ENCODE measurements around the gene PROM1. TPM values are rescaled to one million over a fixed set of nuclear protein-coding genes. Genes with fewer than 3 reads are reported as not detected.

The PROM1 gene
- polyA plus RNA-seq, 3 donors, result not detected

- Histone ChIP-seq H4K20me1 (ENCODE audit: insufficient read depth, low read length) (no peaks in the 10 kb centered on the region), H3K9me3 (replicated peaks in 1 of 2; ENCODE audit: control insufficient read depth in 1 of 2, insufficient read depth in 1 of 2, low read length in 2 of 2) (no peaks in the 10 kb centered on the region), H3K4me1 (ENCODE audit: control insufficient read depth in 1 of 2, insufficient read depth in 2 of 2, low read length in 2 of 2) (no peaks in the 10 kb centered on the region), H3K9ac (ENCODE audit: insufficient read depth, low read length, poor library complexity, severe bottlenecking) (no peak overlapping the region), H3K27me3 (ENCODE audit: control insufficient read depth in 2 of 2, insufficient read depth in 2 of 2, low read length in 2 of 2) (no peaks in the 10 kb centered on the region), H3K79me2 (ENCODE audit: insufficient read depth, low read length) (no peaks in the 10 kb centered on the region), H3K27ac (ENCODE audit: low read depth in 1 of 2, low read length in 2 of 2) (no peak overlapping the region), H3K36me3 (replicated peaks in 1 of 2; ENCODE audit: control insufficient read depth in 1 of 2, insufficient read depth in 2 of 2, low read length in 2 of 2) (no peaks in the 10 kb centered on the region), H3K4me3 (replicated peaks in 1 of 3; ENCODE audit: low read depth in 2 of 3, low read length in 3 of 3) (no peak overlapping the region), H2AFZ (ENCODE audit: insufficient read depth, low read depth, low read length, poor library complexity, severe bottlenecking) (no peak overlapping the region), H3K4me2 (replicated peaks; ENCODE audit: extremely low read depth, low read length, poor library complexity, severe bottlenecking) (no peak overlapping the region)
- intact Hi-C loops (cut with micrococcal nuclease), result no loop called here
- peaks cover 0 to 4% (median 2%) of the 10 kb centered on the region in 7 donors for H3K9me3 Mint-ChIP-seq
- DNase-seq, result no peak
- H3K4me1 Mint-ChIP-seq, result no peaks in the 10 kb centered on the region
- peak overlapping the region in 1 of 7 donors; percentile 22 for H3K27ac Mint-ChIP-seq
- H3K4me3 Mint-ChIP-seq, result no peak overlapping the region
- H3K27me3 Mint-ChIP-seq (ENCODE audit: low read depth in 3 of 3), result peaks cover 0 to 4% (median 2%) of the 10 kb centered on the region in 3 donors
- no peaks in the 10 kb centered on the region for H3K36me3 Mint-ChIP-seq
- TF ChIP-seq, protein P1, sequence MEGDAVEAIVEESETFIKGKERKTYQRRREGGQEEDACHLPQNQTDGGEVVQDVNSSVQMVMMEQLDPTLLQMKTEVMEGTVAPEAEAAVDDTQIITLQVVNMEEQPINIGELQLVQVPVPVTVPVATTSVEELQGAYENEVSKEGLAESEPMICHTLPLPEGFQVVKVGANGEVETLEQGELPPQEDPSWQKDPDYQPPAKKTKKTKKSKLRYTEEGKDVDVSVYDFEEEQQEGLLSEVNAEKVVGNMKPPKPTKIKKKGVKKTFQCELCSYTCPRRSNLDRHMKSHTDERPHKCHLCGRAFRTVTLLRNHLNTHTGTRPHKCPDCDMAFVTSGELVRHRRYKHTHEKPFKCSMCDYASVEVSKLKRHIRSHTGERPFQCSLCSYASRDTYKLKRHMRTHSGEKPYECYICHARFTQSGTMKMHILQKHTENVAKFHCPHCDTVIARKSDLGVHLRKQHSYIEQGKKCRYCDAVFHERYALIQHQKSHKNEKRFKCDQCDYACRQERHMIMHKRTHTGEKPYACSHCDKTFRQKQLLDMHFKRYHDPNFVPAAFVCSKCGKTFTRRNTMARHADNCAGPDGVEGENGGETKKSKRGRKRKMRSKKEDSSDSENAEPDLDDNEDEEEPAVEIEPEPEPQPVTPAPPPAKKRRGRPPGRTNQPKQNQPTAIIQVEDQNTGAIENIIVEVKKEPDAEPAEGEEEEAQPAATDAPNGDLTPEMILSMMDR (IDR thresholded peaks at IDR 0.05), result no peak
These were observed 26.4 kb upstream of the PROM1 start for GRCh38 chr4:16110199-16110598.

GRCh38 chr4:16109256-16109655, 25.4 kb upstream of the PROM1 start:
- TF ChIP-seq, protein P1 (IDR thresholded peaks at IDR 0.05), result no peak
- no peaks in the 10 kb centered on the region for H4K20me1 ChIP-seq (ENCODE audit: insufficient read depth, low read length)

More at GRCh38 chr4:16109256-16109655, 25.4 kb upstream of the PROM1 start:
- no peak overlapping the region for H3K27ac ChIP-seq (ENCODE audit: low read depth in 1 of 2, low read length in 2 of 2)
- H3K9ac ChIP-seq (ENCODE audit: insufficient read depth, low read length, poor library complexity, severe bottlenecking), result no peak overlapping the region
- no peaks in the 10 kb centered on the region for H3K27me3 ChIP-seq (ENCODE audit: control insufficient read depth in 2 of 2, insufficient read depth in 2 of 2, low read length in 2 of 2)
- no peak overlapping the region for H3K4me3 ChIP-seq (replicated peaks in 1 of 3; ENCODE audit: low read depth in 2 of 3, low read length in 3 of 3)
- H2AFZ ChIP-seq (ENCODE audit: insufficient read depth, low read depth, low read length, poor library complexity, severe bottlenecking), result no peak overlapping the region
- H3K27ac Mint-ChIP-seq, result no peak overlapping the region
- H3K9me3 Mint-ChIP-seq, result peaks cover 0 to 4% (median 2%) of the 10 kb centered on the region in 7 donors
- H3K4me3 Mint-ChIP-seq, result no peak overlapping the region
- no peaks in the 10 kb centered on the region for H3K9me3 ChIP-seq (replicated peaks in 1 of 2; ENCODE audit: control insufficient read depth in 1 of 2, insufficient read depth in 1 of 2, low read length in 2 of 2)
- 96% methylated on average over 5 of the region's 6 CpGs for WGBS (ENCODE audit: insufficient coverage)
- H3K79me2 ChIP-seq (ENCODE audit: insufficient read depth, low read length), result no peaks in the 10 kb centered on the region
- no peaks in the 10 kb centered on the region for H3K4me1 Mint-ChIP-seq
- H3K4me1 ChIP-seq (ENCODE audit: control insufficient read depth in 1 of 2, insufficient read depth in 2 of 2, low read length in 2 of 2), result no peaks in the 10 kb centered on the region
- no peak for DNase-seq
- H3K36me3 ChIP-seq (replicated peaks in 1 of 2; ENCODE audit: control insufficient read depth in 1 of 2, insufficient read depth in 2 of 2, low read length in 2 of 2), result no peaks in the 10 kb centered on the region
- H3K36me3 Mint-ChIP-seq, result no peaks in the 10 kb centered on the region
- no peak overlapping the region for H3K4me2 ChIP-seq (replicated peaks; ENCODE audit: extremely low read depth, low read length, poor library complexity, severe bottlenecking)
- intact Hi-C loops (cut with micrococcal nuclease), result no loop called here
- peaks cover 0 to 4% (median 2%) of the 10 kb centered on the region in 3 donors for H3K27me3 Mint-ChIP-seq (ENCODE audit: low read depth in 3 of 3)

Measured in CD14-positive monocyte (primary cell).